ENCODE measurements around the gene ZNF628.

The ZNF628 gene

DNA sequence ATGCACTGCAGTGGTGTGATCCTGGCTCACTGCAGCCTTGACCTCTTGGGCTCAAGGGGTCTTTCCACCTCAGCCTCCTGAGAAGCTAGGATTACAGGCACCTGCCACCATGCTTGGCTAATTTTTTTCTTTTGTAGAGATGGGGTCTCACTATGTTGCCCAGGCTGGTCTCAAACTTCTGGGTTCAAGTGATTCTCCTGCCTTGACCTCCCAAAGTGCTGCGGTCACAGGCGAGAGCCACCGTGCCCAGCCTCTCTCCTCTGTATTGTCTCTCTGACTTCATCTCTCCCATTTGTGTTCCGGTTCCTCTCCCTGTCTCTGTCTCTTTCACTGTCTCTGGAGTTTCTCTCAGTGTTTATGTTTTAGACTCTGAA, 10.2 kb upstream of the ZNF628 start:
- TF ChIP-seq, protein P1, sequence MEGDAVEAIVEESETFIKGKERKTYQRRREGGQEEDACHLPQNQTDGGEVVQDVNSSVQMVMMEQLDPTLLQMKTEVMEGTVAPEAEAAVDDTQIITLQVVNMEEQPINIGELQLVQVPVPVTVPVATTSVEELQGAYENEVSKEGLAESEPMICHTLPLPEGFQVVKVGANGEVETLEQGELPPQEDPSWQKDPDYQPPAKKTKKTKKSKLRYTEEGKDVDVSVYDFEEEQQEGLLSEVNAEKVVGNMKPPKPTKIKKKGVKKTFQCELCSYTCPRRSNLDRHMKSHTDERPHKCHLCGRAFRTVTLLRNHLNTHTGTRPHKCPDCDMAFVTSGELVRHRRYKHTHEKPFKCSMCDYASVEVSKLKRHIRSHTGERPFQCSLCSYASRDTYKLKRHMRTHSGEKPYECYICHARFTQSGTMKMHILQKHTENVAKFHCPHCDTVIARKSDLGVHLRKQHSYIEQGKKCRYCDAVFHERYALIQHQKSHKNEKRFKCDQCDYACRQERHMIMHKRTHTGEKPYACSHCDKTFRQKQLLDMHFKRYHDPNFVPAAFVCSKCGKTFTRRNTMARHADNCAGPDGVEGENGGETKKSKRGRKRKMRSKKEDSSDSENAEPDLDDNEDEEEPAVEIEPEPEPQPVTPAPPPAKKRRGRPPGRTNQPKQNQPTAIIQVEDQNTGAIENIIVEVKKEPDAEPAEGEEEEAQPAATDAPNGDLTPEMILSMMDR (IDR thresholded peaks at IDR 0.05; ENCODE audit: borderline replicate concordance, insufficient read depth, low read depth, low read length): no peak
- no peak overlapping the region for H3K4me3 ChIP-seq (ENCODE audit: low read depth, low read length)

DNA sequence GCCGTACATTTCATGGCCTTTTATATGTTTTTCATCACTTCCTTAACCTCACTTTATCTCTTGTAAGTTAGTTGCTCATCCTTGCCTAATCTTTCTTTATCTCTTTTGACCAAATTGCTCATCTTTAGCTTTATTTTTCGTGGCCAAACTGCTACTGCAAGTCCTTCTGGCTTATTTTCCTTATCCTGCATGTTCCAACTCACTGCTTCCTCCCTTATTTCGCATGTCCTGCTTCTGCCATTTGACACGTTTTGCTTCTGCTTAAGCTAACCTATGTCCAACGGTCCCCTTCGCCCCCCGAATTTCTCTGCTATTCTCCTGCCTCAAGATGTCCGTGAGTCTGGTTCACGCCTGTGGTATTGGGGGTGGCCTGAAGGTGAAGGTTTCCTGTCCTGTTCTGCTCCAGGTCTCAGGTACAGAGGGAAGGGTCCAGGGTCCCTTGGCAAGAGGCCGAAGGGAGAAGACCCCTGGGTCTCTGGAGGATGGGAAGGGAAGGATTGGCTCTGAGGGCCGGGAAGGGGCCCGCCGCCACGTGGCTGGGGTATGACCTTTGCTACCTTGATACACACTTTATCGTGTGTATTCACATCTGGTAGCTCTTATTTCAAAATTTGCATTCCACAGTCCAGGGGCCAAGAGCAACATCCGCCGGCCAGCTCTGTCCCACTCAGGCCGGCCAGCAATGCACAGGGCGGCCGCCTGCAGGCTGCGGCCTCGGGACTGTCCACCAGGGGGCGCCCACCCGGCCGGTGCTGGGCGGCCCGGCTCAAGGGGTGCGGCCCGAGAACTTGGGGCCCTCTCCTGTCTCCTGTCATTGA, 9.0 kb upstream of the ZNF628 start:
- no peak overlapping the region for H3K4me3 ChIP-seq (ENCODE audit: low read depth, low read length)
- TF ChIP-seq, protein P1 (IDR thresholded peaks at IDR 0.05; ENCODE audit: borderline replicate concordance, insufficient read depth, low read depth, low read length): peak; percentile 98

DNA sequence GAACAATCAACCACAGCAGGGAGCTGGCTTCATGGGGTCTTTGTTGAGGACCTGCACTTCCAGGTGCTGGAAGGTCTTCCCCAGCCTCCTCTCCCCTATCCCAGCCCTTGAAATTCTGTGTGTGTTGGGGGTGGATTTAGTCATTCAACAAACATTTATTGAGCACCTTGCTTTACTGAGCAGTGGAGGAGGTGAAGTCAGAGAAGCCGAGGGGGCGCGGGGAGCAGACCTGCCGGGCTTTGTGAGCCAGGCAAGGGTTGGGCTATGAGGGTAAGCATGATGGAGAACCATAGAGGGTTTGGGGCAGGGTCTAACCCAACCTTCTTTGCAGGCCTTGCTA, 8.4 kb upstream of the ZNF628 start:
- no peak overlapping the region for H3K4me3 ChIP-seq (ENCODE audit: low read depth, low read length)
- TF ChIP-seq, protein P1 (IDR thresholded peaks at IDR 0.05; ENCODE audit: borderline replicate concordance, insufficient read depth, low read depth, low read length): no peak

DNA sequence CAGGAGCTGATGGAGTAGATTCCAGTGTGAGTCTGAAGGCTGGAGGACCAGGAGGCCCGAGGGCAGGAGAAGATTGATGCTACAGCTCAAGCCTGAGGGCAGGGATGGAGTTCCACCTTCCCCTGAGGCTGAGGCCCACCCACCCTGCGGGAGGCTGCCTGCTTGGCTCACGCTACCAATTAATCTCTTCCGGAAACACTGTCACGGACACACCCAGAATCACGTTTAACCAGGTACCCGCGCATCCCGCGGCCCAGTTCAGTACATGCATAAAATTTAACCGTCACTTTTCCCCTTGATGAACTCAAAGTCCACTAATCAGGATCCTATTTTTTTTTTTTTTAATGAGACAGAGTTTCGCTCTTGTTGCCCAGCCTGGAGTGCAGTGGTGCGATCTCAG, 5.2 kb upstream of the ZNF628 start:
- TF ChIP-seq, protein P1 (IDR thresholded peaks at IDR 0.05; ENCODE audit: borderline replicate concordance, insufficient read depth, low read depth, low read length): no peak
- H3K4me3 ChIP-seq (ENCODE audit: low read depth, low read length): no peak overlapping the region

DNA sequence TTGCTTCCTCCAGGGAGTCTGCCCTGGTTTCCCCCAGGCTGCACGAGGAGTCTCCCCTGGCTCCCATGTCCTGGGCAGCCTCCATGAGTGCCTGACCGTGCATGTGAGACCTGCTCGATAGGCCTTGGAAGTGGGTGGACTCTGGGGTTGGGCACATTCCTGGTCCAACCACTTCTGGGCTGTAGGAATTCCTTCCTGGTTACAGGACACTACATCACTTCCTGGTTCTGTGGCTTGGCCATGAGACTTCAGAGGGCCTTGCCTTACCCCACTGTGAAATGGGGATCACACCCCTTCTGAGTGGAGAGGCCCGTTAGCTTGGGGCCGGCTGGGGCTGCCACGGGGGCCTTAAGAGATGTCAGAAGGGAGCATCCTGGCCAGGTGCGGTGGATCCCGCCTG, 4.0 kb upstream of the ZNF628 start:
- TF ChIP-seq, protein P1 (IDR thresholded peaks at IDR 0.05; ENCODE audit: borderline replicate concordance, insufficient read depth, low read depth, low read length): no peak
- no peak overlapping the region for H3K4me3 ChIP-seq (ENCODE audit: low read depth, low read length)

DNA sequence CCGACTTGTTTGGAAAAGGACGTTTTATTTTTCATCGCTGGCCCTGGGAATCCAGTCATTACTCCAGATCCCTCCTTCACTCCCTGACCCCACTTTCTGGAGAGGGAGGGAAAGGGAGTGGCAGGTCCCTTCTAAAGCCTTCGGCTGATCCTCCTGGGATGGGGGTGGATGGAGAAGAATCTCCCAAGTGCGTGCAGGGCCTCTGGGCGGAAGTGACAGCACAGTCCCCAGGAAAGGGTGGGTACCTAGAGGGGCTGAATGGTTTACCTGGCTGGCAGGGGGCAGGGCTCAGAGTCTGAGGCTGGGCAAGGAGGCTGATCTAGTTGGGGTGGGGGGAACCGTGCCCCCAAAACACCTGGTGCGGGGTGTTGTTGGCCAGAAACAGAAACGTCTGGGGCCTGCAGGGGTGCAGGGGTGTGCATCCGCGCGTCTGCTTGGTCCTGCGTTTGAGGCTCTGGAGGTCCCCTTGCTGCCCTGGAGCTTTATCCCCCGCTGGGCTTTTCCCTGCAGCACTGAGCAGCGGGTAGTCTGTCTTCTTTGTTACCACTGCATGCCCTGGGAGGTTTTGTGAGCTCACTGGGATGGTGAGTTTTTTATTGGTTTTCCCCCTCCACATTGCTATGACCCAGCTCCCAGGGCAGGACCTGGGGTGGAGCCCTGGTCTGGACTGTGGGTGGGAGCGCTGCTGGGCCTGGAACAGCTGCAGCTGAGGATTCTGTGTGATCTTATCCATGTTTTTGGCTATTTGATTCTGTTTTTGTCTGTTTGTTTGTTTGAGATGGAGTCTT, 3.0 kb upstream of the ZNF628 start:
- TF ChIP-seq, protein P1 (IDR thresholded peaks at IDR 0.05; ENCODE audit: borderline replicate concordance, insufficient read depth, low read depth, low read length): no peak
- no peak overlapping the region for H3K4me3 ChIP-seq (ENCODE audit: low read depth, low read length)

Data from GM12875 (cell line).